GM21737 (cell line): ENCODE data around the gene AFP.
A peak's percentile ranks its signal among the peaks of the same experiment; 100 is the strongest.

Experiments
- ATAC-seq: cut with Tn5 transposase; IDR thresholded peaks from one replicate; pipeline ENCODE4 v1.9.1; 2021; ENCODE audit warnings: mild to moderate bottlenecking, moderate library complexity; ENCODE audit not compliant: unreplicated experiment

The AFP gene

GRCh38 chr4:73413294-73413755 lies 22.7 kb upstream of the AFP start:
- no peak for ATAC-seq

GRCh38 chr4:73414936-73415271 lies 21.1 kb upstream of the AFP start:
- no peak for ATAC-seq

GRCh38 chr4:73415807-73416238 lies 20.2 kb upstream of the AFP start:
- no peak for ATAC-seq

GRCh38 chr4:73416423-73417087 lies 19.5 kb upstream of the AFP start:
- no peak for ATAC-seq

GRCh38 chr4:73417342-73417741 lies 18.7 kb upstream of the AFP start:
- ATAC-seq, result no peak

GRCh38 chr4:73417973-73418372 lies 18.0 kb upstream of the AFP start:
- ATAC-seq, result no peak

- no peak for ATAC-seq
Measured at GRCh38 chr4:73418677-73419076, 17.3 kb upstream of the AFP start.

GRCh38 chr4:73419106-73420038 lies 16.6 kb upstream of the AFP start:
- no peak for ATAC-seq

GRCh38 chr4:73420615-73421014 lies 15.4 kb upstream of the AFP start:
- ATAC-seq, result no peak

GRCh38 chr4:73421708-73422457 lies 14.1 kb upstream of the AFP start:
- no peak for ATAC-seq

GRCh38 chr4:73422458-73422752 lies 13.6 kb upstream of the AFP start:
- no peak for ATAC-seq

GRCh38 chr4:73423184-73423583 lies 12.8 kb upstream of the AFP start:
- ATAC-seq, result no peak

- no peak for ATAC-seq
Measured at GRCh38 chr4:73426666-73427065, 9.4 kb upstream of the AFP start.

- no peak for ATAC-seq
Measured at GRCh38 chr4:73429118-73429517, 6.9 kb upstream of the AFP start.

- ATAC-seq, result no peak
Measured at GRCh38 chr4:73429826-73430587, 6.0 kb upstream of the AFP start.

- no peak for ATAC-seq
Measured at GRCh38 chr4:73431813-73432168, 4.2 kb upstream of the AFP start.

GRCh38 chr4:73432169-73433000 lies 3.6 kb upstream of the AFP start:
- ATAC-seq, result no peak

GRCh38 chr4:73433140-73433539 lies 2.9 kb upstream of the AFP start:
- ATAC-seq, result no peak

GRCh38 chr4:73434311-73434710 lies 1.7 kb upstream of the AFP start:
- ATAC-seq, result peak; percentile 62
